ENCODE results near the gene ASPSCR1. TPM values are rescaled to one million over a fixed set of nuclear protein-coding genes. Genes with fewer than 3 reads are reported as not detected.

The ASPSCR1 gene
- total and polyA plus RNA-seq, 2 of the 4 experiments (the other 2 are of a cell fraction): 7.2 to 17.2 TPM

GRCh38 chr17:81980707-81981343 is 3.4 kb downstream of the ASPSCR1 start:
- no peak overlapping the region for H2BK5ac ChIP-seq (ENCODE audit: low read depth, low read length, poor library complexity, severe bottlenecking)
- no peaks in the 10 kb centered on the region for H3K27me3 ChIP-seq (ENCODE audit: control insufficient read depth, insufficient read depth, low read length)
- no peak overlapping the region for H2BK120ac ChIP-seq (ENCODE audit: low read depth, low read length)
- TF ChIP-seq CHD1 (IDR thresholded peaks at IDR 0.05; ENCODE audit: low read depth, low read length) (no peak), USF2 (IDR thresholded peaks at IDR 0.05; ENCODE audit: low read depth, low read length) (no peak), NFE2L2 (IDR thresholded peaks at IDR 0.05; ENCODE audit: low read depth, low read length) (no peak), RFX5 (IDR thresholded peaks at IDR 0.05; ENCODE audit: low read depth, low read length) (no peak), FOS (IDR thresholded peaks at IDR 0.05; ENCODE audit: low read depth, low read length) (no peak), CTCF (conservative IDR thresholded peaks at IDR 0.05; ENCODE audit: low read depth, low read length) (no peak), CEBPB (IDR thresholded peaks at IDR 0.05; ENCODE audit: low read depth, low read length) (no peak), ELK1 (IDR thresholded peaks at IDR 0.05; ENCODE audit: borderline replicate concordance, low read depth, low read length) (no peak), BHLHE40 (IDR thresholded peaks at IDR 0.05; ENCODE audit: low read depth, low read length) (no peak), RCOR1 (IDR thresholded peaks at IDR 0.05; ENCODE audit: insufficient replicate concordance, low read length) (no peak), MAZ (IDR thresholded peaks at IDR 0.05; ENCODE audit: borderline replicate concordance, low read depth, low read length) (no peak), MAFK (IDR thresholded peaks at IDR 0.05; ENCODE audit: low read depth, low read length) (no peak), SMC3 (IDR thresholded peaks at IDR 0.05; ENCODE audit: low read depth, low read length) (no peak)
- H3K9me1 ChIP-seq (ENCODE audit: insufficient read depth, low read length): peaks cover 13% of the 10 kb centered on the region
- H3K36me3 ChIP-seq (ENCODE audit: control insufficient read depth, insufficient read depth, low read length): peaks cover 24% of the 10 kb centered on the region
- DNase-seq: no peak
- no peak for ATAC-seq (ENCODE audit: low read depth)
- ChIA-PET POLR2A (ENCODE audit: unreplicated experiment) (interaction anchor here (0.7 kb wide), 1 partner anchor 274 kb away, joined by 5 read pairs; no protein-coding TSS in a partner anchor), CTCF (no interaction called here)
- no peaks in the 10 kb centered on the region for H3K9me3 ChIP-seq (ENCODE audit: control insufficient read depth, insufficient read depth, low read length)
- dilution Hi-C loops (cut with HindIII; ENCODE audit: low sequenced_read_pairs, unreplicated experiment): no loop called here
- H2BK15ac ChIP-seq (ENCODE audit: low read depth, low read length): no peak overlapping the region
- H2AFZ ChIP-seq (replicated peaks; ENCODE audit: low read length, poor library complexity): no peak overlapping the region
- peaks cover 3% of the 10 kb centered on the region for H3K4me1 ChIP-seq (ENCODE audit: control insufficient read depth, insufficient read depth, low read length)
- in situ Hi-C loops (cut with MboI; ENCODE audit: low sequenced_read_pairs): no loop called here
- H3K27ac ChIP-seq (ENCODE audit: insufficient read depth, low read length): no peak overlapping the region
- no peak overlapping the region for H3K4me2 ChIP-seq (ENCODE audit: low read depth, low read length)
- peaks cover 10 to 25% of the 10 kb centered on the region in 2 experiments; a peak in 3 of 4 replicates for H3K79me1 ChIP-seq (ENCODE audit: low read depth in 1 of 2, low read length in 2 of 2)
- H4K5ac ChIP-seq (ENCODE audit: low read depth, low read length): no peak overlapping the region
- H3K14ac ChIP-seq (replicated peaks; ENCODE audit: low read depth, low read length): no peak overlapping the region
- H3K56ac ChIP-seq (ENCODE audit: extremely low read depth, insufficient read depth, low read length): no peak overlapping the region
- H4K8ac ChIP-seq (ENCODE audit: low read depth in 2 of 2, low read length in 2 of 2): no peak overlapping the region
- intact Hi-C loops (cut with micrococcal nuclease): no loop called here
- 90% methylated on average over 2 of the region's 9 CpGs; no CpG with 5 or more reads in 1 of the 2 experiments for WGBS, 2 experiments (ENCODE audit: extremely low coverage in 2 of 2, insufficient read length in 1 of 2)
- H3K4me3 ChIP-seq (ENCODE audit: insufficient read depth, low read depth, low read length): no peak overlapping the region
- no peak overlapping the region for H3K9ac ChIP-seq (ENCODE audit: low read depth, low read length)
- no peak overlapping the region for H2BK20ac ChIP-seq (ENCODE audit: low read depth, low read length)
- H2AK5ac ChIP-seq (ENCODE audit: low read depth, low read length): no peak overlapping the region
- H3K4ac ChIP-seq (ENCODE audit: low read depth, low read length): no peak overlapping the region
- H4K20me1 ChIP-seq (ENCODE audit: insufficient read depth, low read length): no peaks in the 10 kb centered on the region
- no TSS peak for BruUV-seq (replicated peaks)
- H3K23ac ChIP-seq (ENCODE audit: low read depth, low read length): no peak overlapping the region
- H3K18ac ChIP-seq (ENCODE audit: low read depth, low read length): no peak overlapping the region
- no peak overlapping the region for H4K91ac ChIP-seq (ENCODE audit: insufficient read depth, low read depth, low read length)
- H2AK9ac ChIP-seq (replicated peaks; ENCODE audit: low read depth, low read length, poor library complexity): no peak overlapping the region
